Measurements from ENCODE around the gene TOM1L1.

TOM1L1 gene

DNA sequence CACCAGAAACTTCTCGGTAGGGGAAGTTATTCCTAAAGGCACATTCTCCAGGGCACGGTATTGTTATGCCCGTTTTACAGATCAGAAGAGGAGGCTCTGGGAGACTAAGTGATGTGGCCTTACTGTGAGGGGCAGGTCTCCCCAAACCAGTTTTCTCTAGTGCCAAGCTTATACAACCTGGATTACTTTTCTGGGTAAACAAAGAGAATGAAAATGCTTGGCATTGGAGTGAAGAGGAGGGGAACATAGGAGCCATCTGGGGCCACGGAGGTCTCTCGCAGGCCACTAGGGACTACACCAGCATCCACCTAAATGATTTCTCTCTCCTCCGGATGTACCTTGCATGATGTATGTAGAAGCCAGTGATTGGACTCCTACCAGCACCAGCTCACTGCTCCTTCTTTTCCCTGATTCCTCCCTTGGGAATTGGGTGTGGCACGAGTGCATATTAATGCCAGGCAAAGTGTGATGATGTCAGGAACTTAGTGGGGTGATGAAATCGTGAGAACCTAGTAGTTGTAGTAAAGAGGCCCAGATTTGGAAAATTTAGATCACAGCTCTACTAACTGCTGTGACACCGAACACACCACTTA, 674 bp downstream of the TOM1L1 start (continued):
- TF ChIP-seq, protein P1, sequence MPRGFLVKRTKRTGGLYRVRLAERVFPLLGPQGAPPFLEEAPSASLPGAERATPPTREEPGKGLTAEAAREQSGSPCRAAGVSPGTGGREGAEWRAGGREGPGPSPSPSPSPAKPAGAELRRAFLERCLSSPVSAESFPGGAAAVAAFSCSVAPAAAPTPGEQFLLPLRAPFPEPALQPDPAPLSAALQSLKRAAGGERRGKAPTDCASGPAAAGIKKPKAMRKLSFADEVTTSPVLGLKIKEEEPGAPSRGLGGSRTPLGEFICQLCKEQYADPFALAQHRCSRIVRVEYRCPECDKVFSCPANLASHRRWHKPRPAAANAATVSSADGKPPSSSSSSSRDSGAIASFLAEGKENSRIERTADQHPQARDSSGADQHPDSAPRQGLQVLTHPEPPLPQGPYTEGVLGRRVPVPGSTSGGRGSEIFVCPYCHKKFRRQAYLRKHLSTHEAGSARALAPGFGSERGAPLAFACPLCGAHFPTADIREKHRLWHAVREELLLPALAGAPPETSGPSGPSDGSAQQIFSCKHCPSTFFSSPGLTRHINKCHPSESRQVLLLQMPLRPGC (tag by site-specific recombination; IDR thresholded peaks at IDR 0.05) = no peak
- TF ChIP-seq, protein P2, sequence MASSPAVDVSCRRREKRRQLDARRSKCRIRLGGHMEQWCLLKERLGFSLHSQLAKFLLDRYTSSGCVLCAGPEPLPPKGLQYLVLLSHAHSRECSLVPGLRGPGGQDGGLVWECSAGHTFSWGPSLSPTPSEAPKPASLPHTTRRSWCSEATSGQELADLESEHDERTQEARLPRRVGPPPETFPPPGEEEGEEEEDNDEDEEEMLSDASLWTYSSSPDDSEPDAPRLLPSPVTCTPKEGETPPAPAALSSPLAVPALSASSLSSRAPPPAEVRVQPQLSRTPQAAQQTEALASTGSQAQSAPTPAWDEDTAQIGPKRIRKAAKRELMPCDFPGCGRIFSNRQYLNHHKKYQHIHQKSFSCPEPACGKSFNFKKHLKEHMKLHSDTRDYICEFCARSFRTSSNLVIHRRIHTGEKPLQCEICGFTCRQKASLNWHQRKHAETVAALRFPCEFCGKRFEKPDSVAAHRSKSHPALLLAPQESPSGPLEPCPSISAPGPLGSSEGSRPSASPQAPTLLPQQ (tag by site-specific recombination; IDR thresholded peaks at IDR 0.05) = peak; percentile 45; the same call in 1 of the 2 replicates
- TF ChIP-seq HOXC10 (CRISPR knock-in tag; IDR thresholded peaks at IDR 0.05) (no peak), ZNF140 (tag by site-specific recombination; IDR thresholded peaks at IDR 0.05) (no peak), ZNF391 (tag by site-specific recombination; IDR thresholded peaks at IDR 0.05; ENCODE audit: borderline replicate concordance, low read depth) (no peak), ZNF560 (tag by site-specific recombination; IDR thresholded peaks at IDR 0.05; ENCODE audit: borderline replicate concordance) (no peak), ZNF654 (tag by site-specific recombination; IDR thresholded peaks at IDR 0.05; ENCODE audit: low read depth) (no peak), ZFP37 (tag by site-specific recombination; IDR thresholded peaks at IDR 0.05) (no peak), ZNF175 (tag by site-specific recombination; IDR thresholded peaks at IDR 0.05) (no peak), ZNF202 (tag by site-specific recombination; IDR thresholded peaks at IDR 0.05; ENCODE audit: borderline replicate concordance) (no peak), ZNF404 (tag by site-specific recombination; IDR thresholded peaks at IDR 0.05) (no peak), ZNF423 (tag by site-specific recombination; IDR thresholded peaks at IDR 0.05) (no peak), ZNF544 (tag by site-specific recombination; IDR thresholded peaks at IDR 0.05) (no peak), ZBTB48 (tag by site-specific recombination; IDR thresholded peaks at IDR 0.05) (no peak), YY1 (tag by site-specific recombination; IDR thresholded peaks at IDR 0.05) (no peak), ZNF658 (tag by site-specific recombination; IDR thresholded peaks at IDR 0.05) (no peak)
- TF ChIP-seq, protein P3, sequence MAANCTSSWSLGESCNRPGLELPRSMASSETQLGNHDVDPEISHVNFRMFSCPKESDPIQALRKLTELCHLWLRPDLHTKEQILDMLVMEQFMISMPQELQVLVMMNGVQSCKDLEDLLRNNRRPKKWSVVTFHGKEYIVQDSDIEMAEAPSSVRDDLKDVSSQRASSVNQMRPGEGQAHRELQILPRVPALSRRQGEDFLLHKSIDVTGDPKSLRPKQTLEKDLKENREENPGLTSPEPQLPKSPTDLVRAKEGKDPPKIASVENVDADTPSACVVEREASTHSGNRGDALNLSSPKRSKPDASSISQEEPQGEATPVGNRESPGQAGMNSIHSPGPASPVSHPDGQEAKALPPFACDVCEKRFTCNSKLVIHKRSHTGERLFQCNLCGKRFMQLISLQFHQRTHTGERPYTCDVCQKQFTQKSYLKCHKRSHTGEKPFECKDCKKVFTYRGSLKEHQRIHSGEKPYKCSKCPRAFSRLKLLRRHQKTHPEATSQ (tag by site-specific recombination; IDR thresholded peaks at IDR 0.05) = no peak
- TF ChIP-seq, protein P4, sequence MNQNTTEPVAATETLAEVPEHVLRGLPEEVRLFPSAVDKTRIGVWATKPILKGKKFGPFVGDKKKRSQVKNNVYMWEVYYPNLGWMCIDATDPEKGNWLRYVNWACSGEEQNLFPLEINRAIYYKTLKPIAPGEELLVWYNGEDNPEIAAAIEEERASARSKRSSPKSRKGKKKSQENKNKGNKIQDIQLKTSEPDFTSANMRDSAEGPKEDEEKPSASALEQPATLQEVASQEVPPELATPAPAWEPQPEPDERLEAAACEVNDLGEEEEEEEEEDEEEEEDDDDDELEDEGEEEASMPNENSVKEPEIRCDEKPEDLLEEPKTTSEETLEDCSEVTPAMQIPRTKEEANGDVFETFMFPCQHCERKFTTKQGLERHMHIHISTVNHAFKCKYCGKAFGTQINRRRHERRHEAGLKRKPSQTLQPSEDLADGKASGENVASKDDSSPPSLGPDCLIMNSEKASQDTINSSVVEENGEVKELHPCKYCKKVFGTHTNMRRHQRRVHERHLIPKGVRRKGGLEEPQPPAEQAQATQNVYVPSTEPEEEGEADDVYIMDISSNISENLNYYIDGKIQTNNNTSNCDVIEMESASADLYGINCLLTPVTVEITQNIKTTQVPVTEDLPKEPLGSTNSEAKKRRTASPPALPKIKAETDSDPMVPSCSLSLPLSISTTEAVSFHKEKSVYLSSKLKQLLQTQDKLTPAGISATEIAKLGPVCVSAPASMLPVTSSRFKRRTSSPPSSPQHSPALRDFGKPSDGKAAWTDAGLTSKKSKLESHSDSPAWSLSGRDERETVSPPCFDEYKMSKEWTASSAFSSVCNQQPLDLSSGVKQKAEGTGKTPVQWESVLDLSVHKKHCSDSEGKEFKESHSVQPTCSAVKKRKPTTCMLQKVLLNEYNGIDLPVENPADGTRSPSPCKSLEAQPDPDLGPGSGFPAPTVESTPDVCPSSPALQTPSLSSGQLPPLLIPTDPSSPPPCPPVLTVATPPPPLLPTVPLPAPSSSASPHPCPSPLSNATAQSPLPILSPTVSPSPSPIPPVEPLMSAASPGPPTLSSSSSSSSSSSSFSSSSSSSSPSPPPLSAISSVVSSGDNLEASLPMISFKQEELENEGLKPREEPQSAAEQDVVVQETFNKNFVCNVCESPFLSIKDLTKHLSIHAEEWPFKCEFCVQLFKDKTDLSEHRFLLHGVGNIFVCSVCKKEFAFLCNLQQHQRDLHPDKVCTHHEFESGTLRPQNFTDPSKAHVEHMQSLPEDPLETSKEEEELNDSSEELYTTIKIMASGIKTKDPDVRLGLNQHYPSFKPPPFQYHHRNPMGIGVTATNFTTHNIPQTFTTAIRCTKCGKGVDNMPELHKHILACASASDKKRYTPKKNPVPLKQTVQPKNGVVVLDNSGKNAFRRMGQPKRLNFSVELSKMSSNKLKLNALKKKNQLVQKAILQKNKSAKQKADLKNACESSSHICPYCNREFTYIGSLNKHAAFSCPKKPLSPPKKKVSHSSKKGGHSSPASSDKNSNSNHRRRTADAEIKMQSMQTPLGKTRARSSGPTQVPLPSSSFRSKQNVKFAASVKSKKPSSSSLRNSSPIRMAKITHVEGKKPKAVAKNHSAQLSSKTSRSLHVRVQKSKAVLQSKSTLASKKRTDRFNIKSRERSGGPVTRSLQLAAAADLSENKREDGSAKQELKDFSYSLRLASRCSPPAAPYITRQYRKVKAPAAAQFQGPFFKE (tag by site-specific recombination; IDR thresholded peaks at IDR 0.05; ENCODE audit: borderline replicate concordance) = no peak
- TF ChIP-seq, protein P5, sequence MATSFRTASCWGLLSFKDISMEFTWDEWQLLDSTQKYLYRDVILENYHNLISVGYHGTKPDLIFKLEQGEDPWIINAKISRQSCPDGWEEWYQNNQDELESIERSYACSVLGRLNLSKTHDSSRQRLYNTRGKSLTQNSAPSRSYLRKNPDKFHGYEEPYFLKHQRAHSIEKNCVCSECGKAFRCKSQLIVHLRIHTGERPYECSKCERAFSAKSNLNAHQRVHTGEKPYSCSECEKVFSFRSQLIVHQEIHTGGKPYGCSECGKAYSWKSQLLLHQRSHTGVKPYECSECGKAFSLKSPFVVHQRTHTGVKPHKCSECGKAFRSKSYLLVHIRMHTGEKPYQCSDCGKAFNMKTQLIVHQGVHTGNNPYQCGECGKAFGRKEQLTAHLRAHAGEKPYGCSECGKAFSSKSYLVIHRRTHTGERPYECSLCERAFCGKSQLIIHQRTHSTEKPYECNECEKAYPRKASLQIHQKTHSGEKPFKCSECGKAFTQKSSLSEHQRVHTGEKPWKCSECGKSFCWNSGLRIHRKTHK (tag by site-specific recombination; IDR thresholded peaks at IDR 0.05) = no peak
- TF ChIP-seq, protein P6, sequence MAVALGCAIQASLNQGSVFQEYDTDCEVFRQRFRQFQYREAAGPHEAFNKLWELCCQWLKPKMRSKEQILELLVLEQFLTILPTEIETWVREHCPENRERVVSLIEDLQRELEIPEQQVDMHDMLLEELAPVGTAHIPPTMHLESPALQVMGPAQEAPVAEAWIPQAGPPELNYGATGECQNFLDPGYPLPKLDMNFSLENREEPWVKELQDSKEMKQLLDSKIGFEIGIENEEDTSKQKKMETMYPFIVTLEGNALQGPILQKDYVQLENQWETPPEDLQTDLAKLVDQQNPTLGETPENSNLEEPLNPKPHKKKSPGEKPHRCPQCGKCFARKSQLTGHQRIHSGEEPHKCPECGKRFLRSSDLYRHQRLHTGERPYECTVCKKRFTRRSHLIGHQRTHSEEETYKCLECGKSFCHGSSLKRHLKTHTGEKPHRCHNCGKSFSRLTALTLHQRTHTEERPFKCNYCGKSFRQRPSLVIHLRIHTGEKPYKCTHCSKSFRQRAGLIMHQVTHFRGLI (tag by site-specific recombination; IDR thresholded peaks at IDR 0.05) = no peak
- TF ChIP-seq, protein P7, sequence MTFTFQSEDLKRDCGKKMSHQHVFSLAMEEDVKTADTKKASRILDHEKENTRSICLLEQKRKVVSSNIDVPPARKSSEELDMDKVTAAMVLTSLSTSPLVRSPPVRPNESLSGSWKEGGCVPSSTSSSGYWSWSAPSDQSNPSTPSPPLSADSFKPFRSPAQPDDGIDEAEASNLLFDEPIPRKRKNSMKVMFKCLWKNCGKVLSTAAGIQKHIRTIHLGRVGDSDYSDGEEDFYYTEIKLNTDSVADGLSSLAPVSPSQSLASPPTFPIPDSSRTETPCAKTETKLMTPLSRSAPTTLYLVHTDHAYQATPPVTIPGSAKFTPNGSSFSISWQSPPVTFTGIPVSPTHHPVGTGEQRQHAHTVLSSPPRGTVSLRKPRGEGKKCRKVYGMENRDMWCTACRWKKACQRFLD (tag by site-specific recombination; IDR thresholded peaks at IDR 0.05) = no peak
- TF ChIP-seq, protein P8, sequence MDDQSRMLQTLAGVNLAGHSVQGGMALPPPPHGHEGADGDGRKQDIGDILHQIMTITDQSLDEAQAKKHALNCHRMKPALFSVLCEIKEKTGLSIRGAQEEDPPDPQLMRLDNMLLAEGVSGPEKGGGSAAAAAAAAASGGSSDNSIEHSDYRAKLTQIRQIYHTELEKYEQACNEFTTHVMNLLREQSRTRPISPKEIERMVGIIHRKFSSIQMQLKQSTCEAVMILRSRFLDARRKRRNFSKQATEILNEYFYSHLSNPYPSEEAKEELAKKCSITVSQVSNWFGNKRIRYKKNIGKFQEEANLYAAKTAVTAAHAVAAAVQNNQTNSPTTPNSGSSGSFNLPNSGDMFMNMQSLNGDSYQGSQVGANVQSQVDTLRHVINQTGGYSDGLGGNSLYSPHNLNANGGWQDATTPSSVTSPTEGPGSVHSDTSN (CRISPR knock-in tag; IDR thresholded peaks at IDR 0.05) = no peak
